ENCODE results near the gene COL28A1. TPM values are rescaled to one million over a fixed set of nuclear protein-coding genes. Genes with fewer than 3 reads are reported as not detected.

Gene COL28A1
- polyA plus RNA-seq, 3 donors = not detected

DNA sequence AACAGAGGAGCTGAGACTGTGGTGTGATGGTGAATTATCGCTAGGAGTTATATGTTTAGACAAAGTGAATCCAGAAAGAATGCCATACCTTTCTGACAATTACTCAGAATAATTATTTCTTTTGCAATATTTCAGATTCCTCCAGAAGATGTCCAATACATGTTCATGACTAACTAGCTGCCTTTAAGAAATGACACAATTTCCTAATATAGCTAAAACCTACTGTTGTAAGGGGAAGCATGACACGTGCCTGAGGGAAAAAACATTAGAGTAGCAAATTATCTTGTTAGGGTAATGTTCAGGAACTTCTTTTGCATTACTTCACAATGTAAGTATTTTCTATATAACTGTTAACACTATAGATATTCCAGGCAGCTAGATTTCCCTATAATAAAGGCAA lies 150.3 kb downstream of the COL28A1 start:
- H3K27ac Mint-ChIP-seq = no peak overlapping the region
- Histone ChIP-seq H3K27me3 (ENCODE audit: control insufficient read depth in 2 of 2, insufficient read depth in 2 of 2, low read length in 2 of 2) (no peaks in the 10 kb centered on the region), H3K9me3 (replicated peaks in 1 of 2; ENCODE audit: control insufficient read depth in 1 of 2, insufficient read depth in 1 of 2, low read length in 2 of 2) (no peaks in the 10 kb centered on the region), H3K4me1 (ENCODE audit: control insufficient read depth in 1 of 2, insufficient read depth in 2 of 2, low read length in 2 of 2) (no peaks in the 10 kb centered on the region), H3K4me3 (replicated peaks in 1 of 3; ENCODE audit: low read depth in 2 of 3, low read length in 3 of 3) (no peak overlapping the region), H3K9ac (ENCODE audit: insufficient read depth, low read length, poor library complexity, severe bottlenecking) (no peak overlapping the region), H3K27ac (ENCODE audit: low read depth in 1 of 2, low read length in 2 of 2) (no peak overlapping the region), H3K4me2 (replicated peaks; ENCODE audit: extremely low read depth, low read length, poor library complexity, severe bottlenecking) (no peak overlapping the region), H3K36me3 (replicated peaks in 1 of 2; ENCODE audit: control insufficient read depth in 1 of 2, insufficient read depth in 2 of 2, low read length in 2 of 2) (no peaks in the 10 kb centered on the region), H2AFZ (ENCODE audit: insufficient read depth, low read depth, low read length, poor library complexity, severe bottlenecking) (no peak overlapping the region), H4K20me1 (ENCODE audit: insufficient read depth, low read length) (no peaks in the 10 kb centered on the region), H3K79me2 (ENCODE audit: insufficient read depth, low read length) (no peaks in the 10 kb centered on the region)
- no peak overlapping the region for H3K4me3 Mint-ChIP-seq
- intact Hi-C loops (cut with micrococcal nuclease) = no loop called here
- H3K36me3 Mint-ChIP-seq = no peaks in the 10 kb centered on the region
- H3K4me1 Mint-ChIP-seq = peaks cover 8% of the 10 kb centered on the region
- peak in 2 of 3 donors; percentile 1 to 44 for DNase-seq
- H3K27me3 Mint-ChIP-seq (ENCODE audit: low read depth in 3 of 3) = peaks cover 0 to 2% (median 0%) of the 10 kb centered on the region in 3 donors
- WGBS (ENCODE audit: insufficient coverage) = no CpG with 5 or more reads among the region's 2 CpGs
- H3K9me3 Mint-ChIP-seq = peaks cover 0 to 11% (median 5%) of the 10 kb centered on the region in 7 donors
- TF ChIP-seq, protein P1, sequence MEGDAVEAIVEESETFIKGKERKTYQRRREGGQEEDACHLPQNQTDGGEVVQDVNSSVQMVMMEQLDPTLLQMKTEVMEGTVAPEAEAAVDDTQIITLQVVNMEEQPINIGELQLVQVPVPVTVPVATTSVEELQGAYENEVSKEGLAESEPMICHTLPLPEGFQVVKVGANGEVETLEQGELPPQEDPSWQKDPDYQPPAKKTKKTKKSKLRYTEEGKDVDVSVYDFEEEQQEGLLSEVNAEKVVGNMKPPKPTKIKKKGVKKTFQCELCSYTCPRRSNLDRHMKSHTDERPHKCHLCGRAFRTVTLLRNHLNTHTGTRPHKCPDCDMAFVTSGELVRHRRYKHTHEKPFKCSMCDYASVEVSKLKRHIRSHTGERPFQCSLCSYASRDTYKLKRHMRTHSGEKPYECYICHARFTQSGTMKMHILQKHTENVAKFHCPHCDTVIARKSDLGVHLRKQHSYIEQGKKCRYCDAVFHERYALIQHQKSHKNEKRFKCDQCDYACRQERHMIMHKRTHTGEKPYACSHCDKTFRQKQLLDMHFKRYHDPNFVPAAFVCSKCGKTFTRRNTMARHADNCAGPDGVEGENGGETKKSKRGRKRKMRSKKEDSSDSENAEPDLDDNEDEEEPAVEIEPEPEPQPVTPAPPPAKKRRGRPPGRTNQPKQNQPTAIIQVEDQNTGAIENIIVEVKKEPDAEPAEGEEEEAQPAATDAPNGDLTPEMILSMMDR (IDR thresholded peaks at IDR 0.05) = no peak

DNA sequence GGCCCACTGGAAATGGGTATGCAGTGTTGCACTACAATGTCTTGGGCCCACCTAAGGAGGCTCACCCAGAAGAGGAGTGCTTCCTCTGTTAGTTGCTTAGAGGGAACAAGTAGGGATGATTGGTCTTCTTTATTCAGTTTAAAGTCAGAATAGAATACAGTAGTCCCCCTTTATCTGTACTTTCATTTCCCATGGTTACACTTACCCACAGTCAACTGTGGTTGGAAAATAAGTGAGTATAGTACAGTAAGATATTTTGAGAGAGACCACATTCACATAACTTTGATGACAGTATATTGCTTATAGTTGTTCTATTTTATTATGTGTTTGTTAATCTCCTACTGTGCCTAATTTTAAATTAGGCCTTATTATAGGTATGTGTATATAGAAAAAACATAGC lies 151.4 kb downstream of the COL28A1 start:
- Mint-ChIP-seq H3K36me3 (no peaks in the 10 kb centered on the region), H3K9me3 (peaks cover 0 to 5% (median 3%) of the 10 kb centered on the region in 7 donors), H3K4me3 (no peak overlapping the region), H3K27me3 (ENCODE audit: low read depth in 3 of 3) (peaks cover 0 to 2% (median 0%) of the 10 kb centered on the region in 3 donors), H3K27ac (no peak overlapping the region), H3K4me1 (peaks cover 8% of the 10 kb centered on the region)
- no peaks in the 10 kb centered on the region for H3K36me3 ChIP-seq (replicated peaks in 1 of 2; ENCODE audit: control insufficient read depth in 1 of 2, insufficient read depth in 2 of 2, low read length in 2 of 2)
- TF ChIP-seq, protein P1 (IDR thresholded peaks at IDR 0.05) = no peak
- no peak overlapping the region for H3K4me3 ChIP-seq (replicated peaks in 1 of 3; ENCODE audit: low read depth in 2 of 3, low read length in 3 of 3)
- H4K20me1 ChIP-seq (ENCODE audit: insufficient read depth, low read length) = no peaks in the 10 kb centered on the region
- DNase-seq = no peak
- no peaks in the 10 kb centered on the region for H3K9me3 ChIP-seq (replicated peaks in 1 of 2; ENCODE audit: control insufficient read depth in 1 of 2, insufficient read depth in 1 of 2, low read length in 2 of 2)
- no peak overlapping the region for H2AFZ ChIP-seq (ENCODE audit: insufficient read depth, low read depth, low read length, poor library complexity, severe bottlenecking)
- no peak overlapping the region for H3K4me2 ChIP-seq (replicated peaks; ENCODE audit: extremely low read depth, low read length, poor library complexity, severe bottlenecking)
- H3K27me3 ChIP-seq (ENCODE audit: control insufficient read depth in 2 of 2, insufficient read depth in 2 of 2, low read length in 2 of 2) = no peaks in the 10 kb centered on the region
- intact Hi-C loops (cut with micrococcal nuclease) = no loop called here
- no peak overlapping the region for H3K9ac ChIP-seq (ENCODE audit: insufficient read depth, low read length, poor library complexity, severe bottlenecking)
- H3K4me1 ChIP-seq (ENCODE audit: control insufficient read depth in 1 of 2, insufficient read depth in 2 of 2, low read length in 2 of 2) = no peaks in the 10 kb centered on the region
- no peak overlapping the region for H3K27ac ChIP-seq (ENCODE audit: low read depth in 1 of 2, low read length in 2 of 2)
- no peaks in the 10 kb centered on the region for H3K79me2 ChIP-seq (ENCODE audit: insufficient read depth, low read length)
